ENCODE data around the gene CDCA3.
"Not testable (repeated sequence)": the region's sequence is repeated elsewhere in the genome, so short reads cannot be mapped to it uniquely, and the experiment has no call there.

GRCh38 chr12:6865307-6865706, 14.2 kb upstream of the CDCA3 start:
- not testable (repeated sequence) for TF ChIP-seq POLR2AphosphoS5 (IDR thresholded peaks at IDR 0.05; ENCODE audit: low read depth, low read length); TAF1 (IDR thresholded peaks at IDR 0.05; ENCODE audit: borderline replicate concordance, low read depth, low read length); POLR2A (IDR thresholded peaks at IDR 0.05; ENCODE audit: low read depth, low read length)

All from GM12892 (cell line).